ENCODE measurements around the gene TBCK.

GRCh38 chr4:106355193-106355592 lies 39.2 kb upstream of the TBCK start:
- TF ChIP-seq USF1 (CRISPR knock-in tag; IDR thresholded peaks at IDR 0.05): no peak
- no peak for TF ChIP-seq TEAD4 (CRISPR knock-in tag; IDR thresholded peaks at IDR 0.05)
- TF ChIP-seq TCF7 (CRISPR knock-in tag; IDR thresholded peaks at IDR 0.05; ENCODE audit: low read depth): no peak
- TF ChIP-seq CTCF (IDR thresholded peaks at IDR 0.05): no peak
- no peak for TF ChIP-seq NR3C1 (CRISPR knock-in tag; conservative IDR thresholded peaks at IDR 0.05; ENCODE audit: low read depth)
- no peak for TF ChIP-seq ZNF512 (CRISPR knock-in tag; IDR thresholded peaks at IDR 0.05; ENCODE audit: borderline replicate concordance)
- no peak for TF ChIP-seq E2F1 (CRISPR knock-in tag; IDR thresholded peaks at IDR 0.05)
- TF ChIP-seq SMAD3 (CRISPR knock-in tag; IDR thresholded peaks at IDR 0.05; ENCODE audit: borderline replicate concordance): no peak

Data from WTC11 (cell line).